Testis (tissue), 2 donors: ENCODE results near the gene GLYAT.

Source experiments
- POLR2A ChIP-seq: fragments of 450-650 bp; IDR thresholded peaks from one replicate; pipeline ENCODE4 v1.6.1; 2017; ENCODE audit warnings: antibody characterized with exemption, mild to moderate bottlenecking, moderate library complexity
- TF ChIP-seq, protein P1 (sequence below), 3 experiments: fragments of 450-650 bp in 2 of 3; fragments of 200-600 bp in 1 of 3; sonication (generic) in 1 of 3; IDR thresholded peaks; one replicate each; pipeline ENCODE4 v1.5.1; 2016 to 2019; ENCODE audit warnings: antibody characterized with exemption in 3 of 3, mild to moderate bottlenecking in 2 of 3, moderate library complexity in 1 of 3

DNA sequence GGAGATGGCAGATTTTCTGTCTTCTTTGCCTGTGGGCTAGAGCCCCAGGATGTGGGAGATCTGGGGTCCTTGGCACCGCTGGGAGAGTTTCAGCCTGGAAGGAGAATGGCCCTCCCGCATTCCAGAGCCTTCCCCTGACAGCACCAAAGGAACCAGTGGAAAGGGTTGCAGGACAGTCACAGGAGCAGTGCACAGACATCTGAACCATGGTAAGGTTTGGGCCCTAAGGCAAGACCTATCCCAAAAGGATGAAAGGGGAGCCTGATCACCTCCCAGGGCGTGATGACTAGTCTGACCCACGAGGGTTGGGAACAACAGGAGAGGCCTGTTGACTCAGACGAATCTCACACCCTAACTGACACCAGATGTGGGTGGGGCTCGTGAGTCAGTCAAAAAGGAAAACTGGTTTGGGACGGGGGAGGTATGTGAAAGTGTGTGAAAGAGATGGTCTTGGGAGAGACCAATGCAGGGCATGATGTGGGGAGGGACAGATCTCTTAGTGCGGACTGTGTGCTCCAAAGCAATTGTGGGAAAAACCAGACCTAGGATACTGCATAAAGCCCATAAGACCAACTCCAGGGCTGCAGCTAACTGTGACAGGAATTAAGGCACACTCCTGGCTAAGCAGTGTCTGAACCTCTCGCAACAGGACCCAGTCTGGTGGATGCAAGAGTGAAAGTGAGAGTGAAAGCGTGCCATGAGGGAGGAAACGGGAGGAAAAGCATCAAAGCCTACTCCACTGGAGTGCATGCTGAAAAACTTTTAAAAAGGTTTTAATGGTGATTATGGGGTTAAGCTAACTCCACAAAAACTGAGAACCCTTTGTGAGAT is 39.1 kb upstream of the GLYAT start:
- TF ChIP-seq, protein P1, sequence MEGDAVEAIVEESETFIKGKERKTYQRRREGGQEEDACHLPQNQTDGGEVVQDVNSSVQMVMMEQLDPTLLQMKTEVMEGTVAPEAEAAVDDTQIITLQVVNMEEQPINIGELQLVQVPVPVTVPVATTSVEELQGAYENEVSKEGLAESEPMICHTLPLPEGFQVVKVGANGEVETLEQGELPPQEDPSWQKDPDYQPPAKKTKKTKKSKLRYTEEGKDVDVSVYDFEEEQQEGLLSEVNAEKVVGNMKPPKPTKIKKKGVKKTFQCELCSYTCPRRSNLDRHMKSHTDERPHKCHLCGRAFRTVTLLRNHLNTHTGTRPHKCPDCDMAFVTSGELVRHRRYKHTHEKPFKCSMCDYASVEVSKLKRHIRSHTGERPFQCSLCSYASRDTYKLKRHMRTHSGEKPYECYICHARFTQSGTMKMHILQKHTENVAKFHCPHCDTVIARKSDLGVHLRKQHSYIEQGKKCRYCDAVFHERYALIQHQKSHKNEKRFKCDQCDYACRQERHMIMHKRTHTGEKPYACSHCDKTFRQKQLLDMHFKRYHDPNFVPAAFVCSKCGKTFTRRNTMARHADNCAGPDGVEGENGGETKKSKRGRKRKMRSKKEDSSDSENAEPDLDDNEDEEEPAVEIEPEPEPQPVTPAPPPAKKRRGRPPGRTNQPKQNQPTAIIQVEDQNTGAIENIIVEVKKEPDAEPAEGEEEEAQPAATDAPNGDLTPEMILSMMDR (IDR thresholded peaks at IDR 0.05), result no peak
- no peak for TF ChIP-seq POLR2A
